Measurements from ENCODE around the gene SP7.
A peak's percentile ranks its signal among the peaks of the same experiment; 100 is the strongest.
"Not testable (repeated sequence)": the region's sequence is repeated elsewhere in the genome, so short reads cannot be mapped to it uniquely, and the experiment has no call there.

The SP7 gene

DNA sequence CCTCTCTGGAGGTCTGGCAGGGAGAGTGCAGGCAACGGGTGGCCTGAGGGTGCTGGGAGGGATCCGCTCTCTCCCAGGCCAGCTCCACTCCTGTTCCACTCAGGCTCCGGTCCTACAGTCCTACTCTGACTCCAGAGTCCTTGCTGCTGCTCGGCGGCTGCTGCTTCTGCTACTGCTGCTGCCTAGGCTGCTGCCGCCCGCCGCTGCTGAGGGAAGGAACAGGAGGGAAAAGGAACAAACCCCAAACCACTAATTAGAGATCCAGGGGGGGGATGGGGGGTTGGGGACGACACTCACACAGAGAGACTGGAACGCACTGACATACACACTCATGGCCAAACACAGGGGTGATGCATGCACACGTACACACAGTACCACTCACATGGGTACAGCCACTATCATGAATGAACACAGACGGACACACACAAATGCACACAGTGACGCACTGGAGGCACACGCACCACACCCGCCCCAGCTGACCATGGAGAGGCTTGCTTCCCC is at the start of gene SP7:
SP7 (minus strand) TSS at position 174 of the 501 bp plus-strand sequence. CDS start 708 bp downstream, outside the sequence.
- DNase-seq: no peak

- no peak for DNase-seq
These were observed 47.1 kb upstream of the SP7 start for GRCh38 chr12:53383258-53383657.

DNA sequence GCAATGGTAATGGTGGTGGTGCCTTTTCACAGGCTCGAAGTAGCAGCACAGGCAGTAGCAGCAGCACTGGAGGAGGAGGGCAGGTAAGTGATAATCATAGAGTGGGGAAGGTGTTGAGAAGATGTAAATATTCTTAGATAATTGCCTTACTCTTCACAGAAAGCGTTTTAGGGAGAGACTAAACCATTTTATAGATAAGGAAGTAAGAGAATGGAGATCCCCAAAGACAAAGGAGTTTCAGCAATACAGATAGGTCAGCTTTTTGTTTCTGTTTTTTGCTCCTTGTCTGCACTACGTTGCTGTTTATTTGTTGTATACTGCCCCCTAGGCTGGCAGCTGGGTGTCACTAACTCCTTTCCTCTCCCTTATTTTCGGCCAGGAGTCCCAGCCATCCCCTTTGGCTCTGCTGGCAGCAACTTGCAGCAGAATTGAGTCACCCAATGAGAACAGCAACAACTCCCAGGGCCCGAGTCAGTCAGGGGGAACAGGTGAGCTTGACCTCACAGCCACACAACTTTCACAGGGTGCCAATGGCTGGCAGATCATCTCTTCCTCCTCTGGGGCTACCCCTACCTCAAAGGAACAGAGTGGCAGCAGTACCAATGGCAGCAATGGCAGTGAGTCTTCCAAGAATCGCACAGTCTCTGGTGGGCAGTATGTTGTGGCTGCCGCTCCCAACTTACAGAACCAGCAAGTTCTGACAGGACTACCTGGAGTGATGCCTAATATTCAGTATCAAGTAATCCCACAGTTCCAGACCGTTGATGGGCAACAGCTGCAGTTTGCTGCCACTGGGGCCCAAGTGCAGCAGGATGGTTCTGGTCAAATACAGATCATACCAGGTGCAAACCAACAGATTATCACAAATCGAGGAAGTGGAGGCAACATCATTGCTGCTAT is 45.8 kb upstream of the SP7 start:
- peak; percentile 25 to 46 for DNase-seq

- no peak for DNase-seq
These were observed 44.9 kb upstream of the SP7 start for GRCh38 chr12:53380794-53381730.

- peak; percentile 89 to 100 for DNase-seq
These were observed 44.1 kb upstream of the SP7 start, which contains the start of gene SP1 for GRCh38 chr12:53380104-53380793. Gene SP1 (plus strand): TSS chr12:53380176. CDS start chr12:53380292, 116 bp downstream.

GRCh38 chr12:53379389-53380103 is 43.4 kb upstream of the SP7 start:
- peak; percentile 89 to 97 for DNase-seq

- no peak for DNase-seq
These were observed 42.7 kb upstream of the SP7 start for GRCh38 chr12:53378724-53379388.

DNA sequence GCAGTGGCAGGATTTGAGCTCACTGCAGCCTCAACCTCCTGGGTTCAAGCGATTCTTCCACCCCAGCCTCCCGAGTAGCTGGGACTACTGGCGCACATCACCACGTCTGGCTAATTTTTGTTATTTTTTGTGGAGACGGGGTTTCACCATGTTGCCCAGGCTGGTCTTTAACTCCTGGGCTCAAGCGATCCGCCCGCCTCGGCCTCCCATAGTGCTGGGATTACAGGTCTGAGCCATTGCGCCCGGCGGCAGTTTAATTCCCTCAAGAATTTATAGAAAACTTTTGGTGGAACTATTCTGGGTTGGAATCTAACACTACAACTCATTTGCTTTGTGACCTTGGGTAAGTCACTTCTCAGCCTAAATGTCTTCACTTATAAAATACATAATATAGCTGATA is 42.1 kb upstream of the SP7 start:
- DNase-seq: no peak

GRCh38 chr12:53376747-53377146 is 40.6 kb upstream of the SP7 start:
- DNase-seq: no peak

GRCh38 chr12:53374277-53374676 is 38.1 kb upstream of the SP7 start:
- not testable (repeated sequence) for DNase-seq

GRCh38 chr12:53373554-53374133 is 37.5 kb upstream of the SP7 start:
- DNase-seq: not testable (repeated sequence)

GRCh38 chr12:53365245-53365904 is 29.2 kb upstream of the SP7 start:
- DNase-seq: no peak

GRCh38 chr12:53361638-53362037 is 25.5 kb upstream of the SP7 start:
- DNase-seq: not testable (repeated sequence)

GRCh38 chr12:53358836-53359419 is 22.8 kb upstream of the SP7 start:
- DNase-seq: no peak

DNA sequence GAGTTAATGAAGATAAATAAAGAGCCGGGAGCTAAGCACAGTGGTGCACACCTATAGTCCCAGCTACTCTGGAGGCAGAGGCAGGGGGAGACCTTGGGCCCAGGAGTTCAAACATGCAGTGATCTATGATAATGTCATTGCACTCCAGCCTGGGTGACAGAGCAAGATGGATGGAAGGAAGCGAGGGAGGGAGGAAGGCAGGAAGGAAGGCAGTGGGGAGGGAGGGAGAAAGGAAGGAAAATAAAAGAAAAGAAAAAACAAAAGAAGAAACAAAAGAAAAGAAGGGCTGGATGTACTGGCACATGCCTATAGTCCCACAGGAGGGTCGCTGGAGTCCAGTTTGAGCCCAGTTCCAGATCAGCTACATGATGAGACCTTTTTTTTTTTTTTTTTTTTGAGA is 19.0 kb upstream of the SP7 start:
- DNase-seq: no peak

DNA sequence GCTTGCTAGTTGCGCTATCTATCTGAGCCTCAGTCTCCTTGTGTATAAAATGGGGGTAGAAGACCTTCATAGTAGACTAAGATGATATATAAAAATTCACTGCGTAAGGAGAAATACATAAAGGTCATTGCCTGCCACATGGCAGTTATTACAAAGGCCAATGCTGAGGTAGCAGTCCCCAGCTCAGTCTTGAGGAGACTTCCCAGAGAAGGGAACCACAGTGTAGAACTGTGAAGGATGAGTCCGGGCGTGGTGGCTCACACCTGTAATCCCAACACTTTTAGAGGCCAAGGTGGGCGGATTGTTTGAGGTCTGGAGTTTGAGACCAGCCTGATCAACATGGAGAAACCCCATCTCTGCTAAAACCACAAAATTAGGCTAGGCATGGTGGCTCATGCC is 17.1 kb upstream of the SP7 start:
- no peak for DNase-seq

- DNase-seq: peak; percentile 78 to 86
These were observed 16.4 kb upstream of the SP7 start for GRCh38 chr12:53352331-53353256.

DNA sequence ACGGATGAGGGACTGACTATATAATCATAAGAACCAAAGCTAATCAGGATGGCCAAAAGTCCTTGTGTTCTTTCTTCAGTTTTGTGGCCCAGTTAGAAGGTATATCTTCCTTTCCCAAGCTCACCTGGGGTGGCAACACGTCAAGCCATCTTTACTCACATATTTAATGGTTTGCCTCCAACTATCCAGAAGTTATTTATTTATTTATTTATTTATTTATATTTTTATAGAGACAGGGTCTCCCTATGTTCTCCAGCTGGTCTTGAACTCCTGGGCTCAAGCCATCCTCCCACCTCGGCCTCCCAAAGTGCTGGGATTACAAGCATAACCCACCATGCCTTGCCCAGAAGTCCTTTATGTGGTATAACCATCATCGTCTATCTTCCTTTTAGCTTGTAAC is 11.8 kb upstream of the SP7 start:
- DNase-seq: no peak

DNA sequence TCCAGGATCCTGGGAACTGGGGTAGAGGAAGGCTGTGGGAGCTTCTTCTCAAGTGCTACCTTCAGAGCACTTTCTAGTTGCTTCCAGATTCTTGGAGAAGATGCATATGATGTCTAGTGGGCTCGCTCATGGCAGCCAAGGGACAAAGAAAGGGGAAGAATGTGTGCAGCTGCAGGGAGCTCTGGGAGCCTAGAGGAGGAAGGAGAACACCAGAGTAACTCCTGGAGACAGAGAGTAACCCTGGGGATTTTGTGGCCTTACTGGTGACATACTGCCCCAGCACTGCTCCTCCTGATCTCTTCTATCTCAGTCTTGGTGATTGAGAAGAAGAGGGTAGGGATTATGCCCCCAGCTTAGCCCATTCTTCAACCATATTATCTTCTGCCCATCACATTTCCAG is 10.3 kb upstream of the SP7 start:
- no peak for DNase-seq
